Caco-2 (cell line): ENCODE results near the gene RBM5. TPM values are rescaled to one million over a fixed set of nuclear protein-coding genes. Genes with fewer than 3 reads are reported as not detected.

Experiments
- BruUV-seq: library from RNA; stranded (reverse); fragments of 400-500 nt; replicated peaks from 2 replicates; lab custom pipeline; 2021; lab: Mats Ljungman, UMichigan
- CTCF ChIA-PET: fragments of 300-600 bp; sonication (Branson Sonifier 250); formaldehyde crosslinking; loops from one replicate; lab custom pipeline; 2022; ENCODE audit warnings: antibody characterized with exemption; lab: Charles Lee
- POLR2A ChIA-PET: fragments of 300-600 bp; sonication (Branson Sonifier 250); formaldehyde crosslinking; loops from one replicate; lab custom pipeline; 2022; ENCODE audit warnings: antibody characterized with exemption; lab: Charles Lee
- DNase-seq, 2 experiments: peaks; one replicate each; pipeline versions ENCODE4 v3.0.0 to v3.0.0-alpha.2; 2020 to 2022
- H3K27me3 ChIP-seq: replicated peaks from 2 replicates; pipeline ENCODE4 v1.6.0; 2011; ENCODE audit warnings: low read length; ENCODE audit not compliant: control insufficient read depth, insufficient read depth
- H3K36me3 ChIP-seq: 2 replicates; pipeline ENCODE4 v1.5.1; 2011; ENCODE audit warnings: low read length; ENCODE audit not compliant: control insufficient read depth, insufficient read depth
- H3K4me1 ChIP-seq: fragments of 250-450 bp; sonication (Bioruptor Pico); 2 replicates; pipeline ENCODE4 v1.5.1; 2020; ENCODE audit warnings: mild to moderate bottlenecking
- H3K4me3 ChIP-seq: 2 replicates; pipeline ENCODE4 v1.5.1; 2011; ENCODE audit warnings: low read depth, mild to moderate bottlenecking, control low read depth, low read length
- H3K9me3 ChIP-seq: fragments of 250-450 bp; sonication (Bioruptor Pico); 2 replicates; pipeline ENCODE4 v1.5.1; 2020; ENCODE audit warnings: mild to moderate bottlenecking, moderate library complexity
- H3K27ac Mint-ChIP-seq: one replicate; pipeline ENCODE4 v1.8.0; 2022; ENCODE audit warnings: mixed read lengths; ENCODE audit not compliant: unreplicated experiment
- H3K27me3 Mint-ChIP-seq: one replicate; pipeline ENCODE4 v1.8.0; 2022; ENCODE audit warnings: mixed read lengths; ENCODE audit not compliant: insufficient read depth, unreplicated experiment
- H3K36me3 Mint-ChIP-seq: one replicate; pipeline ENCODE4 v1.8.0; 2022; ENCODE audit warnings: mild to moderate bottlenecking, mixed read lengths; ENCODE audit not compliant: insufficient read depth, unreplicated experiment
- H3K4me1 Mint-ChIP-seq: one replicate; pipeline ENCODE4 v1.8.0; 2022; ENCODE audit warnings: low read depth, mixed read lengths; ENCODE audit not compliant: unreplicated experiment
- H3K4me3 Mint-ChIP-seq: one replicate; pipeline ENCODE4 v1.8.0; 2022; ENCODE audit warnings: mild to moderate bottlenecking, moderate library complexity, mixed read lengths; ENCODE audit not compliant: unreplicated experiment
- H3K9me3 Mint-ChIP-seq: one replicate; pipeline ENCODE4 v1.8.0; 2022; ENCODE audit warnings: mixed read lengths; ENCODE audit not compliant: unreplicated experiment
- CTCF ChIP-seq, 2 experiments: fragments of 200-600 bp in 1 of 2; IDR thresholded peaks; 1 replicate in 1 of 2; 2 replicates in 1 of 2; pipeline versions ENCODE4 v1.5.1 to v1.8.0; 2011 to 2022; ENCODE audit warnings: antibody characterized with exemption in 1 of 2, control low read depth in 1 of 2, inconsistent platforms in 1 of 2, low read depth in 1 of 2, low read length in 1 of 2, mild to moderate bottlenecking in 1 of 2, moderate library complexity in 1 of 2; ENCODE audit not compliant: insufficient read depth in 1 of 2, severe bottlenecking in 1 of 2, unreplicated experiment in 1 of 2
- intact Hi-C: fragments of 100-400 bp; cut with micrococcal nuclease; formaldehyde crosslinking; loops from one replicate; pipeline ENCODE4 v1.10.0; 2022; ENCODE audit not compliant: unreplicated experiment
- total RNA-seq: library from RNA; stranded (reverse); gene quantifications from 2 replicates; pipeline ENCODE4 v1.2.3, GENCODE V29; 2022

Gene RBM5
- total RNA-seq, 1 experiment from 2014 or later = 145 TPM

- CTCF ChIA-PET = no interaction called here
- Histone ChIP-seq H3K9me3 (no peaks in the 10 kb centered on the region), H3K4me3 (no peak overlapping the region), H3K27me3 (no peaks in the 10 kb centered on the region), H3K4me1 (peaks cover 33% of the 10 kb centered on the region), H3K36me3 (no peaks in the 10 kb centered on the region)
- POLR2A ChIA-PET = no interaction called here
- no peak for DNase-seq
- Mint-ChIP-seq H3K27me3 (no peaks in the 10 kb centered on the region), H3K4me1 (peaks cover 19% of the 10 kb centered on the region), H3K36me3 (peaks cover 10% of the 10 kb centered on the region), H3K27ac (no peak overlapping the region), H3K4me3 (no peak overlapping the region), H3K9me3 (no peaks in the 10 kb centered on the region)
- no TSS peak for BruUV-seq
- no peak for TF ChIP-seq CTCF (IDR thresholded peaks at IDR 0.05; ENCODE audit: insufficient read depth in 1 of 2, low read depth in 1 of 2, low read length in 1 of 2, severe bottlenecking in 1 of 2, unreplicated experiment in 1 of 2)
- intact Hi-C loops = no loop called here
Observed at GRCh38 chr3:50160561-50160983, 71.9 kb downstream of the RBM5 start.

DNA sequence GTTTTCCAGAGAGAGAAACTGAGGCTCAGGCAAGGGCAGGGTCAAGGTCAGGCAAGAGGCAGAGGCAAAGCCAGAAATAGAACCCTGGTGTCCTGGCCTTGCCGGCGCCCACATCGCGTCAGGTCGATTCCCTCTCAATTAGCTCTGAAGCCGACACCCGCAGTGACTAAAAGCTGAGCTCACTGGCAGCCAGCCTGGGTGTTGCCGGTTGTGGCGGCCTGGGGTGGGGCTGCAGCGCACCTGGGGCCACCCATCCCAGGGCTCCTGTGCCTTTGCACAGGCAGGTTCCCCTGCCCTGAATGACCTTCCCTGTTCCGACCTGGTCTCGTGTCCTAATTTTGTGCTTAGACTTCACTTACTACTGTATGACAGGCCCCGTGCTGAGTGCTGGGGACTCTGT lies 72.6 kb downstream of the RBM5 start:
- Histone ChIP-seq H3K27me3 (no peaks in the 10 kb centered on the region), H3K4me1 (peaks cover 34% of the 10 kb centered on the region), H3K36me3 (no peaks in the 10 kb centered on the region), H3K4me3 (no peak overlapping the region), H3K9me3 (no peaks in the 10 kb centered on the region)
- BruUV-seq = no TSS peak
- no peak for DNase-seq
- no peaks in the 10 kb centered on the region for H3K9me3 Mint-ChIP-seq
- peaks cover 13% of the 10 kb centered on the region for H3K4me1 Mint-ChIP-seq
- CTCF ChIA-PET = no interaction called here
- POLR2A ChIA-PET = no interaction called here
- no peak for TF ChIP-seq CTCF (IDR thresholded peaks at IDR 0.05; ENCODE audit: insufficient read depth in 1 of 2, low read depth in 1 of 2, low read length in 1 of 2, severe bottlenecking in 1 of 2, unreplicated experiment in 1 of 2)
- H3K27ac Mint-ChIP-seq = no peak overlapping the region
- intact Hi-C loops = no loop called here
- H3K36me3 Mint-ChIP-seq = peaks cover 6% of the 10 kb centered on the region
- no peak overlapping the region for H3K4me3 Mint-ChIP-seq
- H3K27me3 Mint-ChIP-seq = no peaks in the 10 kb centered on the region

- intact Hi-C loops = no loop called here
- no peak for DNase-seq
- Mint-ChIP-seq H3K4me3 (no peak overlapping the region), H3K36me3 (peaks cover 4% of the 10 kb centered on the region), H3K9me3 (no peaks in the 10 kb centered on the region), H3K27me3 (no peaks in the 10 kb centered on the region), H3K4me1 (peaks cover 16% of the 10 kb centered on the region), H3K27ac (no peak overlapping the region)
- BruUV-seq = no TSS peak
- Histone ChIP-seq H3K9me3 (no peaks in the 10 kb centered on the region), H3K4me1 (peaks cover 34% of the 10 kb centered on the region), H3K4me3 (no peak overlapping the region), H3K36me3 (no peaks in the 10 kb centered on the region), H3K27me3 (no peaks in the 10 kb centered on the region)
- no peak for TF ChIP-seq CTCF (IDR thresholded peaks at IDR 0.05; ENCODE audit: insufficient read depth in 1 of 2, low read depth in 1 of 2, low read length in 1 of 2, severe bottlenecking in 1 of 2, unreplicated experiment in 1 of 2)
- POLR2A ChIA-PET = no interaction called here
- CTCF ChIA-PET = no interaction called here
Observed at GRCh38 chr3:50162034-50162883, 73.5 kb downstream of the RBM5 start.
